Calu3 (cell line): ENCODE results near the gene FILIP1. TPM values are rescaled to one million over a fixed set of nuclear protein-coding genes. Genes with fewer than 3 reads are reported as not detected.
A peak's percentile ranks its signal among the peaks of the same experiment; 100 is the strongest.

Source experiments
- BruUV-seq: library from RNA; stranded (reverse); fragments of 400-500 nt; replicated peaks from 2 replicates; lab custom pipeline; 2021; lab: Mats Ljungman, UMichigan
- CTCF ChIA-PET: fragments of 300-600 bp; sonication (Branson Sonifier 250); formaldehyde crosslinking; loops from one replicate; lab custom pipeline; 2022; ENCODE audit warnings: antibody characterized with exemption; lab: Charles Lee
- DNase-seq: peaks from one replicate; pipeline ENCODE4 v3.0.0; 2022
- H3K27ac Mint-ChIP-seq: one replicate; pipeline ENCODE4 v1.8.0; 2022; ENCODE audit warnings: mixed read lengths; ENCODE audit not compliant: unreplicated experiment
- H3K27me3 Mint-ChIP-seq: one replicate; pipeline ENCODE4 v1.8.0; 2022; ENCODE audit warnings: mixed read lengths; ENCODE audit not compliant: unreplicated experiment
- H3K36me3 Mint-ChIP-seq: one replicate; pipeline ENCODE4 v1.8.0; 2022; ENCODE audit warnings: mild to moderate bottlenecking, moderate library complexity, mixed read lengths; ENCODE audit not compliant: insufficient read depth, unreplicated experiment
- H3K4me1 Mint-ChIP-seq: one replicate; pipeline ENCODE4 v1.8.0; 2022; ENCODE audit warnings: mild to moderate bottlenecking, low read depth, mixed read lengths; ENCODE audit not compliant: unreplicated experiment
- H3K4me3 Mint-ChIP-seq: one replicate; pipeline ENCODE4 v1.8.0; 2022; ENCODE audit warnings: mild to moderate bottlenecking, low read depth, moderate library complexity, mixed read lengths; ENCODE audit not compliant: unreplicated experiment
- H3K9me3 Mint-ChIP-seq: one replicate; pipeline ENCODE4 v1.8.0; 2022; ENCODE audit warnings: low read depth, mixed read lengths; ENCODE audit not compliant: unreplicated experiment
- CTCF ChIP-seq: fragments of 200-600 bp; IDR thresholded peaks from one replicate; pipeline ENCODE4 v1.8.0; 2022; ENCODE audit warnings: antibody characterized with exemption; ENCODE audit not compliant: unreplicated experiment
- intact Hi-C: fragments of 100-400 bp; cut with micrococcal nuclease; formaldehyde crosslinking; loops from one replicate; pipeline ENCODE4 v1.10.0; 2022; ENCODE audit not compliant: unreplicated experiment
- total RNA-seq: library from RNA; stranded (reverse); gene quantifications from 2 replicates; pipeline ENCODE4 v1.2.3, GENCODE V29; 2022

The FILIP1 gene
- total RNA-seq, 1 experiment from 2014 or later = not detected

GRCh38 chr6:75278474-75279077 is 215.0 kb downstream of the FILIP1 start:
- no peak overlapping the region for H3K4me3 Mint-ChIP-seq
- BruUV-seq = no TSS peak
- no peaks in the 10 kb centered on the region for H3K9me3 Mint-ChIP-seq
- no peak for TF ChIP-seq CTCF
- no peak for DNase-seq
- peaks cover 46% of the 10 kb centered on the region for H3K4me1 Mint-ChIP-seq
- H3K27me3 Mint-ChIP-seq = no peaks in the 10 kb centered on the region
- CTCF ChIA-PET = interaction anchor here (0.5 to 0.6 kb wide), 2 partner anchors 395 to 1845 kb away, joined by 3 to 4 read pairs; no protein-coding TSS in a partner anchor
- intact Hi-C loops = no loop called here
- H3K27ac Mint-ChIP-seq = no peak overlapping the region
- H3K36me3 Mint-ChIP-seq = peaks cover 4% of the 10 kb centered on the region

DNA sequence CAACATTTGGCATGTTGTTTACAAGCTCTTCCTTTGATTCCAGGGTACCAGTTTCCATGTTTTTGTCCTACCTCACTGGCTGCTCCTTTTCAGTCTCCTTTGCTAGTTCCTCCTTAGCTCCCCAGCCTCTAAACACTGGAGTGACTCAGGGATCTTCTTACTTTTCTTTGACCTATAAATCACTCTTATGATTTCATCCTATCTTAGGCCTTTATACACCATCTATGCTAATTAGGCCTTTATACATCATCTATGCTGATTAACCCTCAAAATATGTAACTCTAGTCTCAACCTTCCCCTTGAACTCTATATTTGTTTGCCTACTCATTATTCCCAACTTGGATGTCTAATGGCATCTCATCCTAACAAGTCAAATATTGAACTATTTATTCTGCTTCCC is 218.5 kb downstream of the FILIP1 start:
- H3K4me3 Mint-ChIP-seq = no peak overlapping the region
- DNase-seq = no peak
- CTCF ChIA-PET = no interaction called here
- no peaks in the 10 kb centered on the region for H3K27me3 Mint-ChIP-seq
- H3K36me3 Mint-ChIP-seq = no peaks in the 10 kb centered on the region
- no peak for TF ChIP-seq CTCF
- H3K4me1 Mint-ChIP-seq = peaks cover 54% of the 10 kb centered on the region
- intact Hi-C loops = no loop called here
- no TSS peak for BruUV-seq
- H3K27ac Mint-ChIP-seq = peak overlapping the region; percentile 22
- H3K9me3 Mint-ChIP-seq = no peaks in the 10 kb centered on the region

- no TSS peak for BruUV-seq
- TF ChIP-seq CTCF = no peak
- Mint-ChIP-seq H3K27ac (no peak overlapping the region), H3K4me3 (no peak overlapping the region), H3K4me1 (peaks cover 57% of the 10 kb centered on the region), H3K9me3 (no peaks in the 10 kb centered on the region), H3K36me3 (no peaks in the 10 kb centered on the region), H3K27me3 (no peaks in the 10 kb centered on the region)
- DNase-seq = no peak
- intact Hi-C loops = no loop called here
- CTCF ChIA-PET = no interaction called here
Measured at GRCh38 chr6:75273009-75273408, 220.6 kb downstream of the FILIP1 start.

DNA sequence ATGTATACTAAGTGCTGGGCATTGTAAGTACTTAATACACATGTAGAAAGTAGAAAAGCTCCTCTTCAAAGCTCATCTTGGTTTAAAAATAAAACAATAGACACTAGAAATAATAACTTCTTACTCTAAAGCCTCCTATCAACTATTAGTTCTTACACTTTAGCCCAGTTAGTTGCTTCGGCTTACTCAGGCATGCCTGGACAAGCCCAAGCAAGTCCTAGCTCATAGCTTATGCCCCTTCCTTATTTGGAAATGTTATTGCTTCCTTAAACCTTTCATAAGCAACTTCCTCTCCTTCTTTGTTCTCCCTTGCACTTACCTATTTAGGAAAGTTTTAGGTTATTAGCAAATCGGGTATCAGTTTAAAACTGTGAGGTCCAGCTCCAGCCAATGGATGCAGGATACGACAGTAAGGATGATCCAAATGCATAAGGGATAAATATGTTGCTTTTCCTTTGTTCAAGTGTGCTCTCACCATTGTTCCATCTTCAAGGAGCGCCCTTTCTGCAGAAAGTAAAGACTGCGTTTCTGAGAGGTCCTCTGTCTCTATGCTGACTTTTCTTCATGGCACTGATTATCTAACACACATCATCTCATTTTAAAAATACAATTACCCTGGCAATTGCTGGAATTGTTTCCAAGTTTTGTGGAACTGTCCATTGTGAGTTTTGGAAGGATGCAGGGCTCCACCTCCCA is 221.3 kb downstream of the FILIP1 start:
- Mint-ChIP-seq H3K4me1 (peaks cover 54% of the 10 kb centered on the region), H3K27ac (no peak overlapping the region), H3K9me3 (no peaks in the 10 kb centered on the region), H3K27me3 (no peaks in the 10 kb centered on the region), H3K36me3 (no peaks in the 10 kb centered on the region), H3K4me3 (no peak overlapping the region)
- no peak for TF ChIP-seq CTCF
- intact Hi-C loops = no loop called here
- no TSS peak for BruUV-seq
- DNase-seq = no peak
- CTCF ChIA-PET = interaction anchor here (1.0 kb wide), 1 partner anchor 12 kb away, joined by 3 read pairs; the partner anchor contains the start of gene TMEM30A
